ENCODE measurements around the gene CYP4A22. TPM values are rescaled to one million over a fixed set of nuclear protein-coding genes. Genes with fewer than 3 reads are reported as not detected.
A peak's percentile ranks its signal among the peaks of the same experiment; 100 is the strongest.

Gene CYP4A22
- total and polyA plus RNA-seq, 3 experiments from 2014 or later, result not detected

DNA sequence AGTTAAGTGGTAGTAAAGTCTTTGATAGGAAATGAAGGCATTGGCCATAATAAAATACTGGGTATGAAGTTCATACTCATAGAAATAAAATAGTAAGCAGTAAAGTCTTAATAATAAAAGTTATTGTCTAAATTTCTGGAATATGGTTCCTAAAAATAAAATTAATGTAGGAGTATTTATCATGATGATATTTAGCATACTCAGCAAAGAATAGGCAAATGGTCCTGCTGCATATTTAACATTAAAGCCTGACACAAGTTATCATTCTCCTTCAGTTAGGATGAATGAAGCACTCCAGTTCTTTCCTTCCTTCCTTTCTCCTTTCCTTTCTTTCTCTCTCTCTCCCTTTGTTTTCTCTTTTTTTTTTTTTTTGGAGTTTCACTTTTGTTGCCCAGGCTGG, 27.3 kb downstream of the CYP4A22 start:
- Mint-ChIP-seq H3K4me3 (no peak overlapping the region), H3K27me3 (peaks cover 28 to 52% of the 10 kb centered on the region in 2 donors), H3K36me3 (no peaks in the 10 kb centered on the region), H3K9me3 (peaks cover 0 to 3% (median 0%) of the 10 kb centered on the region in 5 donors), H3K4me1 (no peaks in the 10 kb centered on the region), H3K27ac (no peak overlapping the region)
- Histone ChIP-seq H3K36me3 (ENCODE audit: insufficient read depth, low read length) (no peaks in the 10 kb centered on the region), H3K4me3 (ENCODE audit: low read length) (no peak overlapping the region), H3K27ac (ENCODE audit: low read depth, low read length) (no peak overlapping the region), H3K4me1 (ENCODE audit: insufficient read depth, low read length) (no peaks in the 10 kb centered on the region), H3K27me3 (ENCODE audit: insufficient read depth, low read length, poor library complexity, severe bottlenecking) (no peaks in the 10 kb centered on the region), H3K9me3 (ENCODE audit: low read length) (no peaks in the 10 kb centered on the region)
- POLR2A ChIA-PET, result no interaction called here
- CTCF ChIA-PET, result no interaction called here
- DNase-seq, result no peak

DNA sequence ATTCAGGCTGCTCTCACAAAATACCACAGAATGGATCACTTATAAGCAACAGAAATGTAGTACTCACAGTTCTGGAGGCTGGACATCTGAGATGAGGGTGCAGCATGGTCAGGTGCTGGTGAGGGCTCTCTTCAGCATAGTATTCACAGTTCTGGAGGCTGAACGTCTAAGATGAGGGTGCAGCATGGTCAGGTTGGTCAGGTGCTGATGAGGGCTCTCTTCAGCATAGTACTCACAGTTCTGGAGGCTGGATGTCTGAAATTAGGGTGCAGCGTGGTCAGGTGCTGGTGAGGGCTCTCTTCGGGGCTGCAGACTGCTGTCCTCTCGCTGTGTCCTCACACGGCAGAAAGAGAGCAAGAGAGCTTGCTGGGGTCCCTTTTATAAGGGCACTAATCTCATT, 35.5 kb downstream of the CYP4A22 start:
- Histone ChIP-seq H3K27ac (ENCODE audit: low read depth, low read length) (no peak overlapping the region), H3K27me3 (ENCODE audit: insufficient read depth, low read length, poor library complexity, severe bottlenecking) (no peaks in the 10 kb centered on the region), H3K4me3 (ENCODE audit: low read length) (no peak overlapping the region), H3K9me3 (ENCODE audit: low read length) (no peaks in the 10 kb centered on the region), H3K4me1 (ENCODE audit: insufficient read depth, low read length) (no peaks in the 10 kb centered on the region), H3K36me3 (ENCODE audit: insufficient read depth, low read length) (no peaks in the 10 kb centered on the region)
- H3K27me3 Mint-ChIP-seq, result peaks cover 21 to 42% of the 10 kb centered on the region in 2 donors
- no peak overlapping the region for H3K27ac Mint-ChIP-seq
- H3K4me3 Mint-ChIP-seq, result no peak overlapping the region
- CTCF ChIA-PET, result no interaction called here
- POLR2A ChIA-PET, result no interaction called here
- DNase-seq, result no peak
- no peaks in the 10 kb centered on the region for H3K36me3 Mint-ChIP-seq
- peaks cover 4 to 8% (median 6%) of the 10 kb centered on the region in 3 donors for H3K4me1 Mint-ChIP-seq
- peaks cover 0 to 6% (median 2%) of the 10 kb centered on the region in 5 donors for H3K9me3 Mint-ChIP-seq

DNA sequence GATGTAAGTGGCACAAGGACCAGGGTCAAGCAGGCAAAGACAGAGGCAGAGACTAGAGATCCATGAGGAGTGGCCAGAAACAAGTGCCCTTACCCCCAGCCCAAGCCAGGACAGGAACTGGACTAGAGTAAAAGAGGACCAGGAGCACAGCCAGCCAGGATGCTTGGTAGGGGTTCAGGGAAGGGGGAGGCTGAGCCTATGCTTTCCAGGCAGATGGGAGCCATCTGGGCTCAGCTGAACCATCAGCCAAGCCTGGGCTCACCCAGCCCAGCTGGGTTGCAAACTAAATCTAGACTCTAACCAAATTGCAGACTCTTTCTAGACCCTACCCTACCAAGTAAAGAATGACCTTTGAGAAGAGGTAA, 37.4 kb downstream of the CYP4A22 start:
- CTCF ChIA-PET, result no interaction called here
- Histone ChIP-seq H3K27ac (ENCODE audit: low read depth, low read length) (no peak overlapping the region), H3K9me3 (ENCODE audit: low read length) (no peaks in the 10 kb centered on the region), H3K4me3 (ENCODE audit: low read length) (no peak overlapping the region), H3K36me3 (ENCODE audit: insufficient read depth, low read length) (no peaks in the 10 kb centered on the region), H3K27me3 (ENCODE audit: insufficient read depth, low read length, poor library complexity, severe bottlenecking) (peaks cover 2% of the 10 kb centered on the region), H3K4me1 (ENCODE audit: insufficient read depth, low read length) (peaks cover 5% of the 10 kb centered on the region)
- H3K9me3 Mint-ChIP-seq, result peaks cover 0 to 6% (median 2%) of the 10 kb centered on the region in 5 donors
- H3K4me3 Mint-ChIP-seq, result no peak overlapping the region
- peaks cover 11 to 17% (median 13%) of the 10 kb centered on the region in 3 donors for H3K4me1 Mint-ChIP-seq
- no peak for DNase-seq
- H3K27ac Mint-ChIP-seq, result no peak overlapping the region
- H3K36me3 Mint-ChIP-seq, result no peaks in the 10 kb centered on the region
- H3K27me3 Mint-ChIP-seq, result peaks cover 21 to 41% of the 10 kb centered on the region in 2 donors
- POLR2A ChIA-PET, result no interaction called here

DNA sequence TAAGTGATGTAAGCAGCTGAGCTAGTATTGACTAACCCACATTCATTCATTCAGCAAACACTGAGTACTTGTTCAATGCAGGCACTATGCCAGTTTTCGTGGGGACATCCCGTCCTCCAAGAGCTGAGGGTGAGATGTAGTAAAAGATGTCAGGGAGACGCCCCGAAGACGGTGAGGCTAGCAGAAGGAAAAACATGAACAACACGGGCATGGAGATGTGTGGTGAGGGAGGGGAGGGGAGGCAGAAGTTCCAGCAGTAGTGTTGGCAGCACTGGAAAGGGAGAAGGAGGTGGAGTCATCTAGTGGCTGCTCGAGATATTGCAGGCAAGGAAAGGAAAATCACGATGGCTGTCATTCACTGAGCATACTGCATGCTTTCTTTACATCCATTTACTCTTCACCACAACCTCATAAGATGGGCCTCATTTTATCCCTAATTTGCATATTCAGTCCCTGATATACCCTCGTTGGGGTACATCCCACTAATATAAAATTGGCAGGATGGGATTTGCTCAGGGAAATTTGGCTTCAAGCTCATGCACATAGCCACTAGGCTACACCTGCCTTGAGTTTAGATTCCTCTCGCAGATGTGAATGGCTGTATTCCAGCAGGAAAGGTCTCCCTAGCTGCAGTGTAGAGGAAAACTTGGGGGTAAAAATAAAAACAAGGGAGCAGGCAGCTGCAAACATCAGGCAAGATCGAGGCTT, 38.1 kb downstream of the CYP4A22 start:
- peaks cover 7% of the 10 kb centered on the region for H3K27me3 ChIP-seq (ENCODE audit: insufficient read depth, low read length, poor library complexity, severe bottlenecking)
- Mint-ChIP-seq H3K4me1 (peaks cover 12 to 18% (median 18%) of the 10 kb centered on the region in 3 donors), H3K4me3 (no peak overlapping the region), H3K36me3 (no peaks in the 10 kb centered on the region), H3K9me3 (peaks cover 0 to 6% (median 2%) of the 10 kb centered on the region in 5 donors), H3K27me3 (peaks cover 18 to 43% of the 10 kb centered on the region in 2 donors), H3K27ac (peak overlapping the region in 1 of 8 donors; percentile 79)
- no peak overlapping the region for H3K4me3 ChIP-seq (ENCODE audit: low read length)
- H3K27ac ChIP-seq (ENCODE audit: low read depth, low read length), result no peak overlapping the region
- no peaks in the 10 kb centered on the region for H3K9me3 ChIP-seq (ENCODE audit: low read length)
- DNase-seq, result peak in 1 of 5 donors; percentile 17
- H3K36me3 ChIP-seq (ENCODE audit: insufficient read depth, low read length), result no peaks in the 10 kb centered on the region
- ChIA-PET CTCF (interaction anchor here (1.5 kb wide), 1 partner anchor 17 kb away, joined by 4 read pairs; no protein-coding TSS in a partner anchor), POLR2A (no interaction called here)
- peaks cover 6% of the 10 kb centered on the region for H3K4me1 ChIP-seq (ENCODE audit: insufficient read depth, low read length)

DNA sequence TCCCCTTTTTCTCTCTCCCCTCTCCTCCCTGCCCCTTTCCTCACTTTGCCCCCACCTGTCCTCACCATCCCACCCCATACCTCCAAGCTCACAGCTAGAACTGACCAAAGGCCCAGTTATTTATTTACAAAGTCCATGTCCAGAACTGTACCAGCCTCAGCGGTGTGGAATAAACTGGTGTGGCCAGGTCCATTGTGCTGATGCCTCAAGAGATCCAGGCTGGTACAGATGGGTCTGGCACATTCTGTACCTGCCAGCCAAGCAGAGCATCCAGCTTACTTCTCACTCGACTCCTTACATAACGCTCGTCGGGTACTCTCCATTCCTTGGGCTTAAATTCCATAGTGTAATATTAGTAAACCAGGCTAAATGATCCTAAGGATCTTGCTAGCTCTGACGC, 40.8 kb downstream of the CYP4A22 start:
- Mint-ChIP-seq H3K27me3 (peaks cover 21 to 55% of the 10 kb centered on the region in 2 donors), H3K4me3 (peak overlapping the region in 1 of 7 donors; percentile 20), H3K36me3 (no peaks in the 10 kb centered on the region), H3K27ac (no peak overlapping the region), H3K4me1 (peaks cover 12 to 18% (median 18%) of the 10 kb centered on the region in 3 donors), H3K9me3 (peaks cover 0 to 3% (median 0%) of the 10 kb centered on the region in 5 donors)
- H3K36me3 ChIP-seq (ENCODE audit: insufficient read depth, low read length), result no peaks in the 10 kb centered on the region
- POLR2A ChIA-PET, result no interaction called here
- peaks cover 7% of the 10 kb centered on the region for H3K27me3 ChIP-seq (ENCODE audit: insufficient read depth, low read length, poor library complexity, severe bottlenecking)
- H3K9me3 ChIP-seq (ENCODE audit: low read length), result no peaks in the 10 kb centered on the region
- DNase-seq, result no peak
- no peak overlapping the region for H3K27ac ChIP-seq (ENCODE audit: low read depth, low read length)
- CTCF ChIA-PET, result interaction anchor here (1.1 to 4.1 kb wide), 3 partner anchors 14 to 700 kb away, joined by 3 to 43 read pairs (median 4); partner anchors contain the start of gene PDZK1IP1
- no peak overlapping the region for H3K4me3 ChIP-seq (ENCODE audit: low read length)
- H3K4me1 ChIP-seq (ENCODE audit: insufficient read depth, low read length), result peaks cover 6% of the 10 kb centered on the region

DNA sequence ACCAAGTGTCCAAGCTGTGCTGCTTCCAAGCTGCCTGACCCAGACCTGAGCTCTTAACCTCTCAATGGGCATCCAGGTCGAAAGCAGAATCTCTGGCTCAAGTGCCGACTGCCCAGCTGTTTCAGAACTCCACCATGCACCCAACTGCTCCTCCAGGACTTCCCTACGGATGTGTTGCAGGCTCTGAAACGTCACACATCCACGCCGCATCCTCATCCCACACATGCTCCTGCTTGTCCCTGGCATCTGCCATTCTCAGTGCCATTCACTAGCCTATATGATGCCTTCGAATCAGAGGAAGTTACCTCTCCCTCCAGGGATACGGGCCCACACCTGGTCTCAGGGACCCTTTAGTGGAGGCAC, 41.4 kb downstream of the CYP4A22 start:
- Mint-ChIP-seq H3K27ac (no peak overlapping the region), H3K4me1 (peaks cover 12 to 18% (median 18%) of the 10 kb centered on the region in 3 donors), H3K4me3 (peak overlapping the region in 2 of 7 donors; percentile 81 to 84), H3K9me3 (no peaks in the 10 kb centered on the region), H3K36me3 (no peaks in the 10 kb centered on the region), H3K27me3 (peaks cover 21 to 56% of the 10 kb centered on the region in 2 donors)
- Histone ChIP-seq H3K4me1 (ENCODE audit: insufficient read depth, low read length) (peaks cover 6% of the 10 kb centered on the region), H3K9me3 (ENCODE audit: low read length) (no peaks in the 10 kb centered on the region), H3K4me3 (ENCODE audit: low read length) (no peak overlapping the region), H3K36me3 (ENCODE audit: insufficient read depth, low read length) (no peaks in the 10 kb centered on the region), H3K27me3 (ENCODE audit: insufficient read depth, low read length, poor library complexity, severe bottlenecking) (peaks cover 7% of the 10 kb centered on the region), H3K27ac (ENCODE audit: low read depth, low read length) (no peak overlapping the region)
- CTCF ChIA-PET, result interaction anchor here (0.7 to 4.1 kb wide), 8 partner anchors 10 to 701 kb away, joined by 3 to 43 read pairs (median 4); partner anchors contain the start of gene PDZK1IP1
- no peak for DNase-seq
- POLR2A ChIA-PET, result interaction anchor here (1.1 kb wide), 1 partner anchor 259 kb away, joined by 4 read pairs; no protein-coding TSS in a partner anchor

DNA sequence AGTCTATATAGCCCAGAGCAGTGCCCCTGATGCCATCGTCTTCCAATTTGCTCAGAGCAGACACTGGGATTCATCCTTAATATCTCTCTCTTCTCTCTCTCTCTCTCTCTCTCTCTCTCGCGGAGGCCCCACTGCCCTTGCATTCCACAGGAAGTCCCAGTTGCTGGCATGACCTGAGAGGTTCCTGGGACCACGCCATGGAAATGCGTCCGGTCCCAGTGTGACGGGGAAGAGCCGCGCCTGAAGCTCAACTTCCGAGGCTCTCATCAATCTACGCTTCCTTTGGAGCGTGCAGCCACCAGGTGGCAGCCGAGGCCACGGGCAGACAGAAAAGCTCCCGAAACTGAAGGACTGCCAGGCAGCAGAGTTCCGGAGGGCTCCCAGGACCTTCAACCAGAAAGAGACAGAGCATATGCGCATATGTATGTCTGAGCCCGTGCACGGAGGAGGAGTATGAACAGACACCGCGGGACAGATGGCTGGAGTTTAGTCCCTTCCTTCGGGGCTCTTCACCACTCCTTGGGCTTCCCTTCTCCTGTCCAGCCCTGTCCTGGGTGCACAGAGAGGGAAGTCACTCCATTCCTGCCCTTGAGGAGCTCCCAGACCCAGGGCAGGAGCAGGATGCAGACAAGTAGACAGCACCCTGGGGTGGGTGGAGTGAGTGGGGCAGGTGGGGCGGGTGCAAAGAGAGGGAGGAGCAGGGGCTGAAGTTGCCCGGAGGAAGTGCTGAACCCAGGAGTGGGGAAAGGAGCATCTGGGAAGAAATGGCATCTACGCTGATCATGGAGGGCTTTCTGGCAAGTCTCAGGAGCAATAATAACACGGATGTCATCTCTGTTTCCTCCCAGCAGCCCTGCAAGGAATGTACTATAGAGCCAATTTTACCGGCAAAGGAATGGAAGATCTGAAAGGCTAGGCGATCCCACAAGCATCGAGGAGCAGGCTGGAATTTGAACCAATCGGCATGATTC, 42.1 kb downstream of the CYP4A22 start:
- peaks cover 6% of the 10 kb centered on the region for H3K4me1 ChIP-seq (ENCODE audit: insufficient read depth, low read length)
- peak overlapping the region; percentile 76 for H3K27ac ChIP-seq (ENCODE audit: low read depth, low read length)
- no peaks in the 10 kb centered on the region for H3K9me3 Mint-ChIP-seq
- ChIA-PET POLR2A (interaction anchor here (1.1 kb wide), 1 partner anchor 258 kb away, joined by 4 read pairs; no protein-coding TSS in a partner anchor), CTCF (interaction anchor here (0.7 to 4.1 kb wide), 11 partner anchors 9 to 702 kb away, joined by 3 to 43 read pairs (median 4); partner anchors contain the start of gene PDZK1IP1)
- H3K27me3 ChIP-seq (ENCODE audit: insufficient read depth, low read length, poor library complexity, severe bottlenecking), result peaks cover 7% of the 10 kb centered on the region
- H3K9me3 ChIP-seq (ENCODE audit: low read length), result no peaks in the 10 kb centered on the region
- peaks cover 12 to 18% (median 18%) of the 10 kb centered on the region in 3 donors for H3K4me1 Mint-ChIP-seq
- H3K4me3 Mint-ChIP-seq, result peak overlapping the region; percentile 10 to 89 (median 81)
- H3K36me3 Mint-ChIP-seq, result no peaks in the 10 kb centered on the region
- peak overlapping the region; percentile 36 for H3K4me3 ChIP-seq (ENCODE audit: low read length)
- peaks cover 21 to 54% of the 10 kb centered on the region in 2 donors for H3K27me3 Mint-ChIP-seq
- DNase-seq, result peak; percentile 40 to 72 (median 49)
- peak overlapping the region in 4 of 8 donors; percentile 14 to 82 (median 50) for H3K27ac Mint-ChIP-seq
- H3K36me3 ChIP-seq (ENCODE audit: insufficient read depth, low read length), result no peaks in the 10 kb centered on the region
